ENCODE measurements around the gene ZNF639.
"Not testable (repeated sequence)": the region's sequence is repeated elsewhere in the genome, so short reads cannot be mapped to it uniquely, and the experiment has no call there.

Gene ZNF639

DNA sequence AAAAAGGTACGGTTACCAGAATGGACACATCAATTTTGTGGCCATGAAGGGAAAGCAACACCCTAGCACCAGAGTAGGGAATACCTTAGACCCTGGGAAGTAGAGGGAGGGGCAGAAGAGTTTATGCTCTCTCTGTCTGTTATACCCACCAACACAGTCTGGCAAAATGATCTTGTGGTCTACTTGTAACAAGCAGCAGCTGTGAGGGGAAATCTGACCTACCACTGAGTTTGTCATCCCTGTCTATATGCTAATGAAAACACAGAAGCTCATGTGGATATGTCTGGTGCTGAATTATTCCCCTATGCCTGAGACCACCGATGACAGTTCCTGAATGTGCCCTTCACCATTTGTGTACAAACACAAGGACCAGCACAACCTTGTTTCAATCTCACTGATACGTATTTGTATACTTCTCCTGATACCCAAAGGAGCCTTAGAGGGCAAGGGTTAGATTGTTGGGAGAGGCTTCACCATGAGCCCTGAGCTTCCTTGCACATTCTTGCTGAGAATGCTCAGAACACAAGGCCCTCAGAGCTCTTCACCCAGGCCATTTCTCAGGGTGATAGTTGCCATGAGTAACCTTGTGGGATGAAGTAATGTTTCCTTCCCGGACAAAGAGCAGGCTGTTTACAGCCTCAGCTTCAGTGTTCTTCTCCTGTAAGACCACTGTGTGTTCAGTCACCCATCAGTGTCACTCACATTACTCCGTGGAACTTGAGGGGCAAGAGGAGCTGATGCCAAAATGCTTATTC, 24.7 kb upstream of the ZNF639 start:
- TF ChIP-seq, protein P1, sequence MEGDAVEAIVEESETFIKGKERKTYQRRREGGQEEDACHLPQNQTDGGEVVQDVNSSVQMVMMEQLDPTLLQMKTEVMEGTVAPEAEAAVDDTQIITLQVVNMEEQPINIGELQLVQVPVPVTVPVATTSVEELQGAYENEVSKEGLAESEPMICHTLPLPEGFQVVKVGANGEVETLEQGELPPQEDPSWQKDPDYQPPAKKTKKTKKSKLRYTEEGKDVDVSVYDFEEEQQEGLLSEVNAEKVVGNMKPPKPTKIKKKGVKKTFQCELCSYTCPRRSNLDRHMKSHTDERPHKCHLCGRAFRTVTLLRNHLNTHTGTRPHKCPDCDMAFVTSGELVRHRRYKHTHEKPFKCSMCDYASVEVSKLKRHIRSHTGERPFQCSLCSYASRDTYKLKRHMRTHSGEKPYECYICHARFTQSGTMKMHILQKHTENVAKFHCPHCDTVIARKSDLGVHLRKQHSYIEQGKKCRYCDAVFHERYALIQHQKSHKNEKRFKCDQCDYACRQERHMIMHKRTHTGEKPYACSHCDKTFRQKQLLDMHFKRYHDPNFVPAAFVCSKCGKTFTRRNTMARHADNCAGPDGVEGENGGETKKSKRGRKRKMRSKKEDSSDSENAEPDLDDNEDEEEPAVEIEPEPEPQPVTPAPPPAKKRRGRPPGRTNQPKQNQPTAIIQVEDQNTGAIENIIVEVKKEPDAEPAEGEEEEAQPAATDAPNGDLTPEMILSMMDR (IDR thresholded peaks at IDR 0.05; ENCODE audit: low read depth, low read length): no peak
- in situ Hi-C loops (cut with HindIII; ENCODE audit: low sequenced_read_pairs): no loop called here
- DNase-seq (ENCODE audit: low read depth, low spot score): peak; percentile 20
- H3K4me3 ChIP-seq (ENCODE audit: low read depth, low read length): no peak overlapping the region

DNA sequence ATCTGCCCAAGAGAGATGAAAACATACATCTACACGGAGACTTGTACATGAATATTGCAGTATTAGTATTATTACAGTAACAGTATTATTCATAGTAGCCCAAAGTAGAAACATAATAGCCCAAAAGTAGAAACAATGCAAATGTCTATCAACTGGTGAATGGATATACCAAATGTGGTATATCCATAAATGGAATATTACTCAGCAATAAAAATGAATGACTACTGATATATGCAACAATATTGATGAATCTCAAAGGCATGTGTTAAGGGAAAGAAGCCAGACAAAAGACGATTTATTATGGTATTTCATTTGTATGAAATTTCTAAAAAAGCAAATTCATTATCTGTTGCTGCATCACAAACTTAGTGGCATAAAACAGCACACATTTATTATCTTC, 23.5 kb upstream of the ZNF639 start:
- DNase-seq (ENCODE audit: low read depth, low spot score): no peak
- no peak overlapping the region for H3K4me3 ChIP-seq (ENCODE audit: low read depth, low read length)
- in situ Hi-C loops (cut with HindIII; ENCODE audit: low sequenced_read_pairs): no loop called here
- TF ChIP-seq, protein P1 (IDR thresholded peaks at IDR 0.05; ENCODE audit: low read depth, low read length): no peak

DNA sequence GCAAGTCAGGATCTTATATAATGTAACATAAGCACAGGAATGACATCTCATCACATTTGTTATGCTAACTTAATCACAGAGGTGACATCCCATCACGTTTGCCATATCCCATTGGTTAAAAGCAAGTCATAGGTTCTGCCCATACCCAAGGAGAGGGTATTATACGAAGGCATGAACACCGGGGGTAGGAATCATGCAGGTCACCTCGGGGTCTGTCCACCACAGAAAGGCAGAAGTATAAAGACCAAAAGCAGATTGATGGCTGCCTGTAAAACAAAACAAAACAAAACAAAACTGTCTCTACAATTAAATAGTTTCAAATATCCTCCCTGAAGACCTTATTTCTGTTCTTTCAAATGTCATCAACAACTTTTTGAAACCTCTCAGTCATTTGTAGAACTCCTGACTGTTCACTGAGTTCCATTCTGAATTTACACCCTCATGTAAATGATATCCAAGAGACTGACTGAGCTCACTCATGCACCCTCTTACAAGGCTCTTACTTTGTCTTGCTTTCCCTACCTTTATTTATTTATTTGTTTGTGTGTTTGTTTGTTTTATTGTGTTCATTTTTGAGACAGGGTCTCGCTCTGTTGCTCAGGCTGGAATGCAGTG, 22.7 kb upstream of the ZNF639 start:
- in situ Hi-C loops (cut with HindIII; ENCODE audit: low sequenced_read_pairs): loop anchor here (25.0 kb wide), 1 partner anchor 163 kb away; the partner anchor contains the start of gene PIK3CA
- no peak overlapping the region for H3K4me3 ChIP-seq (ENCODE audit: low read depth, low read length)

DNA sequence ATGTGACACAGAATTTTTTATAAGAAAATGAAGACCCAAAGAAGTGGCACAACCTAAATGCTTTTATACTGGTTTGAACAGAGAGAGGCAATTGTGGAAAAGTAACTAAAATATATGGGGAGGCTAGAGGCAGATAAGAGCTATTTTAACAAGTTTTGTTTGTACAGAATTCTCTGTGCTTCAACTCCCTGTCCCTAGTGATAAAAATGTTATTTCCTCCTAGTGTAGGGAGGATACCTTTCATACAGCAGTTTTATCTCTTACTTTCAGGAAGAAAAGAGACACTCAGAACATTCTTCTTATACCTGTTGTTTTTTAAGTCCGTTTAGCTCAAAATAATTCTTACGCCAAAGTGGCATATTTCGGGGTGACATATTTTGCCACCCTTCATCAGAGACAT, 21.2 kb upstream of the ZNF639 start:
- TF ChIP-seq, protein P1 (IDR thresholded peaks at IDR 0.05; ENCODE audit: low read depth, low read length): no peak
- DNase-seq (ENCODE audit: low read depth, low spot score): no peak
- H3K4me3 ChIP-seq (ENCODE audit: low read depth, low read length): no peak overlapping the region
- in situ Hi-C loops (cut with HindIII; ENCODE audit: low sequenced_read_pairs): loop anchor here (25.0 kb wide), 1 partner anchor 164 kb away; the partner anchor contains the start of gene PIK3CA

More for the DNA sequence above, 22.7 kb upstream of the ZNF639 start:
- DNase-seq (ENCODE audit: low read depth, low spot score): no peak
- TF ChIP-seq, protein P1 (IDR thresholded peaks at IDR 0.05; ENCODE audit: low read depth, low read length): no peak

DNA sequence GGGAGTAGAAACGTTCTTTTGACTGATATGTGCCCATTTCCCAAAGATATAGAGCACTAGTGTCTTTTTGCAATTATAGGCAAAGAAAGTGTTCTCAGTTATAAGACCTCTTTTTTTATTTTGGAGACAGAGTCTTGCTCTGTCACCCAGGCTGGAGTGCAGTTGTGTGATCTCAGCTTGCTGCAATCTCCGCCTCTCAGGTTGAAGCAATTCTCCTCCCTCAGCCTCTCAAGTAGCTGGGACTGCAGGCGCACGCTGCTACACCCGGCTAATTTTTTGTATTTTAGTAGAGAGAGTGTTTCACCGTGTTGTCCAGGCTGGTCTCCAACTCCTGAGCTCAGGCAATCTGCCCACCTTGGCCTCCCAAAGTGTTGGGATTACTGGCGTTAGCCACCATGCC, 20.7 kb upstream of the ZNF639 start:
- in situ Hi-C loops (cut with HindIII; ENCODE audit: low sequenced_read_pairs): loop anchor here (25.0 kb wide), 1 partner anchor 165 kb away; the partner anchor contains the start of gene PIK3CA
- no peak overlapping the region for H3K4me3 ChIP-seq (ENCODE audit: low read depth, low read length)
- TF ChIP-seq, protein P1 (IDR thresholded peaks at IDR 0.05; ENCODE audit: low read depth, low read length): no peak
- no peak for DNase-seq (ENCODE audit: low read depth, low spot score)

DNA sequence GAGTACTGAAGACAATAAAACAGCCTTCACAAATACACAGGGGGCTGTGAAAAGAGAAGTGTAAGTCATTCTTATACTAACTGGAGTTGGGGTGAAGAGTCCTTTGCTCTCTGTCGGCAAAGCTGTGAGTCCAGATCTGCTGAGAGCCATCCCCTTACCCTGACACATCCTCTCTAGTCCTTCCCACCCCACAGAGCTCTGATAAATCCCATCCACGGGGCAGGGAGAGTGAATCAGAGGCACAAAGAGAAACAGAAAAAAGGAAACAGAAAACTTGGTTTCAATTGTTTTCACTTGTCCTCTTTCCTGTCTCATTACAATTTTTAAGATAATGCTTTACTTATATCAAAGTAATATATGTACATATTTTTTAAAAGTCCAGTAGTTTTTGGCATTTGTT, 18.2 kb upstream of the ZNF639 start:
- TF ChIP-seq, protein P1 (IDR thresholded peaks at IDR 0.05; ENCODE audit: low read depth, low read length): no peak
- no peak overlapping the region for H3K4me3 ChIP-seq (ENCODE audit: low read depth, low read length)
- no peak for DNase-seq (ENCODE audit: low read depth, low spot score)
- in situ Hi-C loops (cut with HindIII; ENCODE audit: low sequenced_read_pairs): loop anchor here (25.0 kb wide), 1 partner anchor 167 kb away; the partner anchor contains the start of gene PIK3CA

DNA sequence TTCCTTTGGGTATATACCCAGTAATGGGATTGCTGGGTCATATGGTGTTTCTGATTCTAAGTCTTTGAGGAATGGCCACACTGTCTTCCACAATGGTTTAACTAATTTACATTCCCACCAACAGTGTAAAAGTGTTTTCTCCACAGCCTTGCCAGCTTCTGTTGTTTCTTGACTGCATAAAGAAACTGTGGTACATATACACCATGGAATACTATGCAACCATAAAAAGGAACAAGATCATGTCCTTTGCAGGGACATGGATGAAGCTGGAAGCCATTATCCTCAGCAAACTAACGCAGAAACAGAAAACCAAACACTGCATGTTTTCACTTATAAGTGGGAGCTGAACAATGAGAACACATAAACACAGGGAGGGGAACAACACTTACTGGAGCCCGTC, 15.5 kb upstream of the ZNF639 start:
- not testable (repeated sequence) for DNase-seq (ENCODE audit: low read depth, low spot score); H3K4me3 ChIP-seq (ENCODE audit: low read depth, low read length)
- in situ Hi-C loops (cut with HindIII; ENCODE audit: low sequenced_read_pairs): loop anchor here (25.0 kb wide), 1 partner anchor 170 kb away; the partner anchor contains the start of gene PIK3CA

Data from astrocyte of the spinal cord (primary cell).